ENCODE results near the gene INTS7. TPM values are rescaled to one million over a fixed set of nuclear protein-coding genes. Genes with fewer than 3 reads are reported as not detected.

Gene INTS7
- total and polyA plus RNA-seq, 7 donors, result 4.4 to 13.2 (median 6.5) TPM

GRCh38 chr1:212055333-212055732 lies 20.0 kb upstream of the INTS7 start:
- Histone ChIP-seq H3K27ac (no peak overlapping the region), H3K9me3 (no peaks in the 10 kb centered on the region), H3K4me1 (no peaks in the 10 kb centered on the region), H3K4me3 (no peak overlapping the region), H3K36me3 (no peaks in the 10 kb centered on the region), H3K27me3 (no peaks in the 10 kb centered on the region)
- TF ChIP-seq CTCF (IDR thresholded peaks at IDR 0.05), result no peak
- no peak for TF ChIP-seq POLR2A (IDR thresholded peaks at IDR 0.05)
- TF ChIP-seq EP300 (IDR thresholded peaks at IDR 0.05), result no peak
- TF ChIP-seq POLR2AphosphoS5 (IDR thresholded peaks at IDR 0.05), result no peak
- intact Hi-C loops (cut with DNase I), result no loop called here
- WGBS, 2 donors, result 80 to 96% methylated on average over 2 of the region's 2 CpGs
- DNase-seq, result no peak

GRCh38 chr1:212053993-212054392 lies 18.6 kb upstream of the INTS7 start:
- no peaks in the 10 kb centered on the region for H3K4me1 ChIP-seq
- H3K27me3 ChIP-seq, result no peaks in the 10 kb centered on the region
- no peak overlapping the region for H3K27ac ChIP-seq
- DNase-seq, result no peak
- H3K36me3 ChIP-seq, result no peaks in the 10 kb centered on the region
- no peaks in the 10 kb centered on the region for H3K9me3 ChIP-seq
- no peak for TF ChIP-seq POLR2AphosphoS5 (IDR thresholded peaks at IDR 0.05)
- no peak for TF ChIP-seq POLR2A (IDR thresholded peaks at IDR 0.05)
- TF ChIP-seq CTCF (IDR thresholded peaks at IDR 0.05), result no peak
- no peak for TF ChIP-seq EP300 (IDR thresholded peaks at IDR 0.05)
- 80 to 91% methylated on average over 1 of the region's 1 CpG for WGBS, 2 donors
- intact Hi-C loops (cut with DNase I), result no loop called here
- H3K4me3 ChIP-seq, result no peak overlapping the region

- 95% methylated on average over 2 of the region's 2 CpGs for WGBS, 2 donors
- intact Hi-C loops (cut with DNase I), result no loop called here
Measured at GRCh38 chr1:212045981-212046380, 10.6 kb upstream of the INTS7 start.

GRCh38 chr1:212044851-212045250 lies 9.5 kb upstream of the INTS7 start:
- Histone ChIP-seq H3K9me3 (no peaks in the 10 kb centered on the region), H3K27ac (no peak overlapping the region), H3K27me3 (no peaks in the 10 kb centered on the region), H3K36me3 (no peaks in the 10 kb centered on the region), H3K4me3 (no peak overlapping the region), H3K4me1 (no peaks in the 10 kb centered on the region)
- 95 to 98% methylated on average over 1 of the region's 1 CpG for WGBS, 2 donors
- intact Hi-C loops (cut with DNase I), result no loop called here
- DNase-seq, result no peak
- TF ChIP-seq POLR2A (IDR thresholded peaks at IDR 0.05), result no peak
- TF ChIP-seq POLR2AphosphoS5 (IDR thresholded peaks at IDR 0.05), result no peak
- no peak for TF ChIP-seq EP300 (IDR thresholded peaks at IDR 0.05)
- TF ChIP-seq CTCF (IDR thresholded peaks at IDR 0.05), result no peak

More at GRCh38 chr1:212045981-212046380, 10.6 kb upstream of the INTS7 start:
- DNase-seq, result no peak
- no peak overlapping the region for H3K27ac ChIP-seq
- H3K9me3 ChIP-seq, result no peaks in the 10 kb centered on the region
- no peaks in the 10 kb centered on the region for H3K4me1 ChIP-seq
- no peaks in the 10 kb centered on the region for H3K27me3 ChIP-seq
- H3K4me3 ChIP-seq, result no peak overlapping the region
- TF ChIP-seq EP300 (IDR thresholded peaks at IDR 0.05), result no peak
- TF ChIP-seq POLR2AphosphoS5 (IDR thresholded peaks at IDR 0.05), result no peak
- no peak for TF ChIP-seq CTCF (IDR thresholded peaks at IDR 0.05)
- TF ChIP-seq POLR2A (IDR thresholded peaks at IDR 0.05), result no peak
- no peaks in the 10 kb centered on the region for H3K36me3 ChIP-seq

- DNase-seq, result no peak
- Histone ChIP-seq H3K27ac (no peak overlapping the region), H3K36me3 (no peaks in the 10 kb centered on the region), H3K4me3 (no peak overlapping the region), H3K4me1 (no peaks in the 10 kb centered on the region), H3K27me3 (no peaks in the 10 kb centered on the region), H3K9me3 (no peaks in the 10 kb centered on the region)
- intact Hi-C loops (cut with DNase I), result no loop called here
- no peak for TF ChIP-seq CTCF (IDR thresholded peaks at IDR 0.05)
- TF ChIP-seq POLR2AphosphoS5 (IDR thresholded peaks at IDR 0.05), result no peak
- no peak for TF ChIP-seq POLR2A (IDR thresholded peaks at IDR 0.05)
- TF ChIP-seq EP300 (IDR thresholded peaks at IDR 0.05), result no peak
Measured at GRCh38 chr1:212042436-212042835, 7.1 kb upstream of the INTS7 start.

Data from sigmoid colon (tissue), 7 donors.